Activated CD8-positive, alpha-beta memory T cell treated with anti-CD3 and anti-CD28 coated beads for 48 hours (primary cell): Measurements from ENCODE around the gene ZNF880.
"Not testable (repeated sequence)": the region's sequence is repeated elsewhere in the genome, so short reads cannot be mapped to it uniquely, and the experiment has no call there.

ENCODE experiments used
- DNase-seq, 3 experiments: peaks; one replicate each; pipeline ENCODE4 v3.0.0-alpha.2; 2020; ENCODE audit warnings: low read depth in 2 of 3, low spot score in 2 of 3

ZNF880 gene

GRCh38 chr19:52369559-52370340 lies at the start of gene ZNF880:
Gene ZNF880, plus strand, starts transcription at chr19:52369923. Its CDS starts 43 bp downstream, at chr19:52369966.
- peak; percentile 70 to 90 (median 77) for DNase-seq

GRCh38 chr19:52322429-52322828 lies 47.3 kb upstream of the ZNF880 start:
- DNase-seq = no peak

GRCh38 chr19:52331757-52332156 lies 38.0 kb upstream of the ZNF880 start:
- no peak for DNase-seq

GRCh38 chr19:52335768-52336116 lies 34.0 kb upstream of the ZNF880 start:
- DNase-seq = no peak

- peak; percentile 64 to 75 (median 65) for DNase-seq
Measured at GRCh38 chr19:52336117-52336790, 33.5 kb upstream of the ZNF880 start, which contains the start of gene ZNF610. Gene ZNF610, plus strand, starts transcription at chr19:52336243. Its CDS starts 12,930 bp downstream, at chr19:52349173.

GRCh38 chr19:52336791-52337381 lies 32.8 kb upstream of the ZNF880 start:
- no peak for DNase-seq

GRCh38 chr19:52339022-52339421 lies 30.7 kb upstream of the ZNF880 start:
- DNase-seq = not testable (repeated sequence)

- no peak for DNase-seq
Measured at GRCh38 chr19:52343548-52343947, 26.2 kb upstream of the ZNF880 start.

- DNase-seq = no peak
Measured at GRCh38 chr19:52345162-52345561, 24.6 kb upstream of the ZNF880 start.

- no peak for DNase-seq
Measured at GRCh38 chr19:52351512-52351911, 18.2 kb upstream of the ZNF880 start.

- DNase-seq = no peak
Measured at GRCh38 chr19:52366414-52366824, 3.3 kb upstream of the ZNF880 start.

- no peak for DNase-seq
Measured at GRCh38 chr19:52370341-52370710, 603 bp downstream of the ZNF880 start.

GRCh38 chr19:52391135-52391534 lies 21.4 kb downstream of the ZNF880 start:
- DNase-seq = no peak

GRCh38 chr19:52397310-52398080 lies 27.8 kb downstream of the ZNF880 start, which contains the start of gene ZNF528:
Gene ZNF528, plus strand, starts transcription at chr19:52397849. Its CDS starts 4,165 bp downstream, at chr19:52402014.
- peak; percentile 81 to 93 (median 90) for DNase-seq

- no peak for DNase-seq
Measured at GRCh38 chr19:52398081-52398441, 28.3 kb downstream of the ZNF880 start.

- no peak for DNase-seq
Measured at GRCh38 chr19:52410276-52410675, 40.6 kb downstream of the ZNF880 start.

- no peak for DNase-seq
Measured at GRCh38 chr19:52415711-52416110, 46.0 kb downstream of the ZNF880 start.

- DNase-seq = no peak
Measured at GRCh38 chr19:52428937-52429336, 59.2 kb downstream of the ZNF880 start, which contains the start of gene ZNF534. Gene ZNF534, plus strand, starts transcription at chr19:52429148. Its CDS starts 2,327 bp downstream, at chr19:52431475.
